Skeletal muscle tissue (tissue), 4 donors: ENCODE data around the gene HAGH. TPM values are rescaled to one million over a fixed set of nuclear protein-coding genes. Genes with fewer than 3 reads are reported as not detected.

Source experiments
- H3K27ac ChIP-seq: one replicate; pipeline ENCODE4 v1.7.0; 2013; ENCODE audit warnings: mild to moderate bottlenecking, low read depth, low read length, inconsistent platforms
- H3K27me3 ChIP-seq, 3 donors: one replicate each; pipeline ENCODE4 v1.7.0; 2013; ENCODE audit warnings: low read length in 3 of 3; ENCODE audit not compliant: control insufficient read depth in 3 of 3, insufficient read depth in 3 of 3
- H3K36me3 ChIP-seq, 3 donors: one replicate each; pipeline ENCODE4 v1.7.0; 2013; ENCODE audit warnings: low read length in 3 of 3; ENCODE audit not compliant: control insufficient read depth in 3 of 3, insufficient read depth in 3 of 3
- H3K4me1 ChIP-seq, 3 donors: one replicate each; pipeline ENCODE4 v1.7.0; 2013; ENCODE audit warnings: low read length in 3 of 3, mild to moderate bottlenecking in 3 of 3; ENCODE audit not compliant: control insufficient read depth in 3 of 3, insufficient read depth in 3 of 3
- H3K4me3 ChIP-seq, 3 donors: one replicate each; pipeline ENCODE4 v1.7.0; 2013; ENCODE audit warnings: low read length in 3 of 3
- H3K9ac ChIP-seq, 3 donors: one replicate each; pipeline ENCODE4 v1.7.0; 2013; ENCODE audit warnings: low read length in 3 of 3, mild to moderate bottlenecking in 3 of 3, moderate library complexity in 2 of 3, low read depth in 1 of 3
- H3K9me3 ChIP-seq, 3 donors: one replicate each; pipeline ENCODE4 v1.7.0; 2013; ENCODE audit warnings: low read length in 3 of 3; ENCODE audit not compliant: control insufficient read depth in 3 of 3
- total RNA-seq: library from RNA; depleted of rRNA; stranded (reverse); fragments of >200 nt; gene quantifications from one replicate; pipeline ENCODE4 v1.2.3, GENCODE V29; 2014
- donor health status: Osteomylitis.

The HAGH gene
- total RNA-seq, 1 donor from 2014 or later = 42.3 TPM

DNA sequence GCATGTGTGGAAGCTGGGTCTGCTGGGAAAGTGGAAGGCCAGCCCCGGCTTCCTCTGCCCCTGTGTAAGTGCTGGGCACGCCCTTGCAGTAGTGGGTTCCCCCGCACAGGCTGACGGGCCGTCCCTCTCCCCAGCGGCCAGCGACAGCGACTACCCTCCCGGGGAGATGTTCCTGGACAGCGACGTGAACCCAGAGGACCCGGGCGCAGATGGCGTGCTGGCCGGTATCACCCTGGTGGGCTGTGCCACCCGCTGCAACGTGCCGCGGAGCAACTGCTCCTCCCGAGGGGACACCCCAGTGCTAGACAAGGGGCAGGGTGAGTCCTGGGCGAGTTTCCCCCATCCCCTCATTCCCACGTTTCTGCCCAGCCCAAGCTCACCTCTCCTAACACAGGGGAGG lies 60.8 kb downstream of the HAGH start:
- H3K9me3 ChIP-seq = no peaks in the 10 kb centered on the region
- peaks cover 41 to 56% (median 54%) of the 10 kb centered on the region in 3 donors for H3K36me3 ChIP-seq
- no peak overlapping the region for H3K9ac ChIP-seq
- H3K4me3 ChIP-seq = no peak overlapping the region
- no peak overlapping the region for H3K27ac ChIP-seq
- peaks cover 6 to 13% (median 11%) of the 10 kb centered on the region in 3 donors for H3K4me1 ChIP-seq
- H3K27me3 ChIP-seq = no peaks in the 10 kb centered on the region

DNA sequence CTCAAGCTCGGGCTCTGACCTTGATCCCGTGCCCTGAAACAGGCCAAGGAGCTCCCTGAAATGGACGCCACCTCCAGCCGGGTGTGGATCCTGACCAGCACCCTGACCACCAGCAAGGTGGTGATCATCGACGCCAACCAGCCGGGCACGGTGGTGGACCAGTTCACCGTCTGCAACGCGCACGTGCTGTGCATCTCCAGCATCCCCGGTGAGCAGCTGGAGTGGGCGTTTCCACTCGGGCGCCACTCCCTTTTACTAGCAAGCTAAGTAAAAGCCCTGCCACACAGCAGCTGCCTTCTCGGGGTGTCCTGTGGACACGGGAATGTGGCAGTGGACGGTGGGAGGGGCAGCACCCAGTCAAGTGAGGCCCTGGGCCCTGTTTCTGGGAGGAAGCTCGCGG lies 61.7 kb downstream of the HAGH start:
- H3K36me3 ChIP-seq = peaks cover 48 to 64% (median 62%) of the 10 kb centered on the region in 3 donors
- no peak overlapping the region for H3K9ac ChIP-seq
- peaks cover 0 to 5% (median 3%) of the 10 kb centered on the region in 3 donors for H3K4me1 ChIP-seq
- H3K9me3 ChIP-seq = no peaks in the 10 kb centered on the region
- no peaks in the 10 kb centered on the region for H3K27me3 ChIP-seq
- no peak overlapping the region for H3K27ac ChIP-seq
- H3K4me3 ChIP-seq = no peak overlapping the region

DNA sequence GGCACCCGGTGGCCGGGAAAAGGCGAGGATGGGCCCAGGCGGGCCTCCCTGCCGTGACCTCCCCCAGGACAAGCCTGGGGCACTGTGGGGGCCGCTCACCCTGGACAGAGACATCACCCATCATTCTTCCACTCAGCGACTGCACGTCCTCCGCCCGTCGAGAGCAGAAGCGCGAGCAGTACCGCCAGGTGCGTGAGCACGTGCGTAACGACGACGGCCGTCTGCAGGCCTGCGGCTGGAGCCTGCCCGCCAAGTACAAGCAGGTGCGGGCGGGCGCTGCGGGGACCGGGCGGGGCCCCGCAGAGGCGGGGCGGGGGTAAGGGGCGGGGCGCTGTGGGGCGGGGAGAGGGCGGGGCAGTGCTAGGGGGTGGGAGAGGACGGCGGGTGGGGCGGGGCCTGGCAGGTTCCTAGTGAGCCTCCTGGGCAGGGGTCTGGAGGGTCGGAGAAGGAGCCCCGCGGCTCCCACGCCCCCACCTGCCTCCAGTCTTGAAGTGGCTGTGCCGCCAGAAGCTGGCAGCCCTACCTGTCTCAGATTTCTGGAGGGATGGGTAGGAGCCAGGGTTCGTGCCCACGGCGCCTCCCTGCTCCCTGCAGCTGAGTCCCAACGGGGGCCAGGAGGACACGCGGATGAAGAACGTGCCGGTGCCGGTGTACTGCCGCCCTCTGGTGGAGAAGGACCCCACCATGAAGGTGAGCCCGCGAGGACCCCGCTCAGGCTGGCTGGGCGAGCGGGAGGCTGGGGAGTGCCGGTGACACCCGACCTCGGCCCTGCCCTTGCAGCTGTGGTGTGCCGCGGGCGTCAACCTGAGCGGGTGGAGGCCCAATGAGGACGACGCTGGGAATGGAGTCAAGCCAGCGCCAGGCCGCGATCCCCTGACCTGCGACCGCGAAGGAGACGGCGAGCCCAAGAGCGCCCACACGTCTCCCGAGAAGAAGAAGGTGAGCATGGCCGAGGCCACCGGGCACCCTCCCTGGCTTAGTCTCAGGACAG lies 62.8 kb downstream of the HAGH start:
- H3K36me3 ChIP-seq = peaks cover 48 to 64% (median 64%) of the 10 kb centered on the region in 3 donors
- H3K4me1 ChIP-seq = no peaks in the 10 kb centered on the region
- no peak overlapping the region for H3K4me3 ChIP-seq
- no peaks in the 10 kb centered on the region for H3K9me3 ChIP-seq
- H3K9ac ChIP-seq = no peak overlapping the region
- no peak overlapping the region for H3K27ac ChIP-seq
- no peaks in the 10 kb centered on the region for H3K27me3 ChIP-seq

DNA sequence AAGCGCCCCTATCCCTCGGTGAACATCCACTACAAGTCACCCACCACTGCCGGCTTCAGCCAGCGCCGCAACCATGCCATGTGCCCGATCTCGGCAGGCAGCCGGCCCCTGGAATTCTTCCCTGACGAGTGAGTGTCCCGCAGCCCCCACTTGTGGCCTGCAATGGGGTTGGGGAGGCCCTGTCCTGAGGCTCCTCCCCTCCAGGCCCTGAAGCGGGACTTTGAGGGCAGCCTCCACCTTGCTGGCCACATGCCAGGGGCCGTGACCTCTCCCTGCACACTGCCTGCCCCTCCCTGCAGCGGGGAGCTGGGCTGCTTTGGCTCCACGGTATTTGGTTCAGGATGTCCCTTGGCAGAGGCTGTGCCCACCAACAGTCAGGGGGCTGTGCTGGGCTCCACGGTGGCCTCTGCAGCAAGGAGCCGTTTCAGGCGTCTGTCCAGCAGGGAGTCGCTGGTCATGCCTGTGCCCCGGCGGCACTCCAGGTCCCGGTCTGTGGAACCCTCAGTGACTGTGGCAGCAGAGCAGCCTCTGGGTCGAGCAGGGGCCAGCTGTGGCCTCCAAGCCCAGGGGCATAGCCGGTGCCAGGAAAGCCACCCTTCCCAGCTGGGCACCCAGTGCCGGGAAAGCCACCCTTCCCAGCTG lies 63.6 kb downstream of the HAGH start:
- no peak overlapping the region for H3K9ac ChIP-seq
- H3K36me3 ChIP-seq = peaks cover 50 to 60% (median 58%) of the 10 kb centered on the region in 3 donors
- no peak overlapping the region for H3K4me3 ChIP-seq
- no peaks in the 10 kb centered on the region for H3K9me3 ChIP-seq
- H3K27ac ChIP-seq = no peak overlapping the region
- no peaks in the 10 kb centered on the region for H3K27me3 ChIP-seq
- no peaks in the 10 kb centered on the region for H3K4me1 ChIP-seq

DNA sequence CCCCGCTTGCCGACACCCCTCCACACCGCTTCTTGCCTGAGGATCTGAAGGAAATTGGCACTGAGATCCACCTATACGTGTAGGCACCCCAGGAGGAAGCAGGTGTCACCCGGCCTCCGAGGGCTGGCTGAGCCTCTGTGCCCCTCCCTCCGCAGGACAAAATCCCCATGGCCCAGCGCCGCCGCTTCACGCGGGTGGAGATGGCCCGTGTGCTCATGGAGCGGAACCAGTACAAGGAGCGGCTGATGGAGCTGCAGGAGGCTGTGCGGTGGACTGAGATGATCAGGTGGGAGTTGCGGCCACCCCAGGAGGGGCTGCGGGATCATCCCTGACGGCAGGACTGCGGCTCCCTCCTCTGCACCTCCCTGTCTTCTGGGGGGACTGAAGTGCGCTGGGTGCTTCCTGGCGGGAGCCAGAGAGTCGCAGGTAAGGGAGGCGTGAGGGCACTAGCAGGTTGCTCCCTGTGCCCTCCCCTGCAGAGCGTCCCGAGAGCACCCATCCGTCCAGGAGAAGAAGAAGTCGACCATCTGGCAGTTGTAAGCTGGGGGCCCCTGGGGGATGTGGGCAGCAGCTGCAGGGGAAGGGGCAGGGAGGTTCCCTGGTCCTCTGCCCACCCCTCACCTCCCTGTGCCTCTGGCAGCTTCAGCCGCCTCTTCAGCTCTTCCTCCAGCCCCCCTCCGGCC lies 64.3 kb downstream of the HAGH start:
- Histone ChIP-seq H3K27ac (no peak overlapping the region), H3K4me3 (no peak overlapping the region), H3K9ac (no peak overlapping the region), H3K9me3 (no peaks in the 10 kb centered on the region), H3K27me3 (no peaks in the 10 kb centered on the region), H3K36me3 (peaks cover 48 to 58% (median 55%) of the 10 kb centered on the region in 3 donors), H3K4me1 (no peaks in the 10 kb centered on the region)

DNA sequence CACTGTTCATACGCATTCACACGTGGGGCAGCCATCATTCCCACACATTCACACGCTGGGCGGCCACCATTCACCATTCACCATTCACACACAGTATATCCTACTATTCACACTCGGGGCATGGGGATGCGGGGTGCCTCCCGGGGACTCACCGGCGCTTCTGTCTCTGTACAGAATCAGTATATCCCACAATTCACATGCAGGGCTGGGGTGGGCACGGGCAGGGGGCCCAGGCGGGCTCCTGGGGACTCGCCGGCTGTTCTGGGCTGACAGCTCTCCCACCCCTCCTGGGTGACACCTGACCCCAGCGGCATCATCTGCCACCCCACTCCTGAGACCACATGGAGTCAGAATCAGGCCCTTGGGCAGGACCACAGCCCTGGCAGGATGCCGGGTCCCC lies 64.9 kb downstream of the HAGH start:
- Histone ChIP-seq H3K9ac (no peak overlapping the region), H3K27ac (no peak overlapping the region), H3K36me3 (peaks cover 44 to 57% (median 52%) of the 10 kb centered on the region in 3 donors), H3K4me1 (no peaks in the 10 kb centered on the region), H3K27me3 (no peaks in the 10 kb centered on the region), H3K4me3 (no peak overlapping the region), H3K9me3 (no peaks in the 10 kb centered on the region)

DNA sequence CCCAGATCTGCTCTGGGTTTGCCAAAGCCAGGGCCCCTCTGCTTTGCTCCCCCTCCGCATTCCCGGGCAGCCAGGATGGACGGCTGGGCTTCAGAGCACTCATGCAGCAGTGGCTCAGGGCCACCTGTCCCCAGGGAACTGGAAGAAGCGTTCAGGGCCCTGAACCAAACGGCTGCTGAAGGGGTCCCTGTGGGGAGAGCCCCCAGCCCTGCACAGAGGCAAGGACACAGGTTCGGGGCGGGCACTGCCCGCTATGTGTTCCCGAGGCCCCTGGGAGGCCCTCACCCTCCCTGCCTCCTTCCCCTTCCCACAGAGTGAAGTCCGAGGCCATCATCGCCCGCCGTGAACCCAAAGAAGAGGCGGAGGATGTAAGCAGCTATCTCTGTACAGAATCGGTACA lies 65.7 kb downstream of the HAGH start:
- Histone ChIP-seq H3K4me3 (no peak overlapping the region), H3K9ac (no peak overlapping the region), H3K9me3 (no peaks in the 10 kb centered on the region), H3K27me3 (no peaks in the 10 kb centered on the region), H3K27ac (no peak overlapping the region), H3K4me1 (no peaks in the 10 kb centered on the region), H3K36me3 (peaks cover 40 to 51% (median 48%) of the 10 kb centered on the region in 3 donors)

DNA sequence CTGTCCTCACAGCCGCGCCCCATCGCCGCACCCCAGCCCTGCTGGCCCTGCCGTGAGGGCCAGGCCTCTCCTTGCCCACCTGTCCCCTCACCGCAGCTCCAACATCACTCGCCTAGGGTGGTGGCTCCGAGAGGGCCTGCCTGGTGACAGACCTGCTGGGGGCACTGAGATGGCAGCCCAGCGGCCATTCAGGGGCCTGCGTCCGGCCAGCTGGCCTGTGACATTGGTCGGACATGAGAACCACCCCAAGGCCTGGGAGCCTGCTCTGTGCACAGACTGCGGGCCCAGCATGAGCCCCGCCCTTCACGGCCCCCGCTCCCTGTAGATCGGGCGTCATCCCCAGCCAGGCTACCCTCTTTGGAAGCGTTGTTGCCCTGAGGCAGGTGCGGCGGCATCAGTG lies 67.1 kb downstream of the HAGH start:
- Histone ChIP-seq H3K9me3 (no peaks in the 10 kb centered on the region), H3K4me3 (no peak overlapping the region), H3K27me3 (no peaks in the 10 kb centered on the region), H3K27ac (no peak overlapping the region), H3K36me3 (peaks cover 34 to 42% (median 38%) of the 10 kb centered on the region in 3 donors), H3K4me1 (no peaks in the 10 kb centered on the region), H3K9ac (no peak overlapping the region)

DNA sequence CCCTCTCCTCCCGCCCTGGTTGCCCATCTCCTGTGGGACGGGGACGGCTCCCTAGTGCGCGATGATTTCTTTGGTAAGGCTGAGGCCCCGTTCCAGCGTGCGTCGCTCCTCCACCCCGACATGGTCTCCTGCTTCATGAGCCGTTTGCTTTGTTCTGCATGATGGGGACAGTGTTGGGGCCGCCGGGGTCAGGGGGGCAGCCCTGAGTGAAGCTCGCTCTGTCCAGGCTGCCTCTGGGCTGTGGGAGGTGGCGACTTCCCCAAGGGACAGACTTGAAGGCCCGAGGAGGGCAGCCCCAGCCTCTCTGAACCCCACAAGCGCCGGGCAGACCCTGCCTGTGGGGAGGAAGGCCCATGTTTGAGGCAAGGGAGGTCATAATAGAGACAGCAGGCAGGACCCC lies 67.7 kb downstream of the HAGH start:
- Histone ChIP-seq H3K27ac (no peak overlapping the region), H3K36me3 (peaks cover 35 to 38% (median 36%) of the 10 kb centered on the region in 3 donors), H3K4me1 (no peaks in the 10 kb centered on the region), H3K9ac (no peak overlapping the region), H3K27me3 (no peaks in the 10 kb centered on the region), H3K9me3 (no peaks in the 10 kb centered on the region), H3K4me3 (no peak overlapping the region)
